Activated CD8-positive, alpha-beta T cell treated with anti-CD3 and anti-CD28 coated beads for 36 hours (primary cell): ENCODE measurements around the gene DCST1. TPM values are rescaled to one million over a fixed set of nuclear protein-coding genes. Genes with fewer than 3 reads are reported as not detected.
A peak's percentile ranks its signal among the peaks of the same experiment; 100 is the strongest.

Experiments
- ATAC-seq: fragments of 200-7000 bp; cut with Tn5 transposase; one replicate; pipeline ENCODE4 v1.10.0; 2021; ENCODE audit warnings: mild to moderate bottlenecking, moderate library complexity
- CTCF ChIA-PET: fragments of 350-600 bp; sonication (Branson Sonifier 250); formaldehyde crosslinking; loops from one replicate; lab custom pipeline; 2021; ENCODE audit warnings: antibody characterized with exemption; lab: Charles Lee
- POLR2A ChIA-PET: fragments of 350-600 bp; sonication (Branson Sonifier 250); formaldehyde crosslinking; loops from one replicate; lab custom pipeline; 2021; ENCODE audit warnings: antibody characterized with exemption; lab: Charles Lee
- DNase-seq: peaks from one replicate; pipeline ENCODE4 v3.0.0-alpha.2; 2020
- H3K27ac Mint-ChIP-seq: one replicate; pipeline ENCODE4 v1.8.0; 2021; ENCODE audit warnings: mild to moderate bottlenecking, mixed read lengths
- H3K27me3 Mint-ChIP-seq: one replicate; pipeline ENCODE4 v1.8.0; 2021; ENCODE audit warnings: mixed read lengths
- H3K36me3 Mint-ChIP-seq: one replicate; pipeline ENCODE4 v1.8.0; 2021; ENCODE audit warnings: low read depth, mixed read lengths
- H3K4me1 Mint-ChIP-seq: one replicate; pipeline ENCODE4 v1.8.0; 2021; ENCODE audit warnings: low read depth, mixed read lengths
- H3K4me3 Mint-ChIP-seq: one replicate; pipeline ENCODE4 v1.8.0; 2021; ENCODE audit warnings: mild to moderate bottlenecking, moderate library complexity, mixed read lengths
- H3K9me3 Mint-ChIP-seq: one replicate; pipeline ENCODE4 v1.8.0; 2021; ENCODE audit warnings: mixed read lengths
- CTCF ChIP-seq: fragments of 200-600 bp; IDR thresholded peaks from one replicate; pipeline ENCODE4 v1.8.0; 2022; ENCODE audit warnings: antibody characterized with exemption, mild to moderate bottlenecking
- intact Hi-C: fragments of 100-400 bp; cut with micrococcal nuclease; formaldehyde crosslinking; loops from one replicate; pipeline ENCODE4 v1.10.0; 2022
- total RNA-seq, 2 experiments: library from RNA; stranded (reverse); gene quantifications; one replicate each; pipeline ENCODE4 v1.2.3, GENCODE V29; 2021

Gene DCST1
- total RNA-seq, 2 experiments from 2014 or later = not detected

GRCh38 chr1:155061381-155062150 lies 27.9 kb downstream of the DCST1 start:
- Mint-ChIP-seq H3K36me3 (peaks cover 19% of the 10 kb centered on the region), H3K4me3 (no peak overlapping the region), H3K9me3 (no peaks in the 10 kb centered on the region), H3K4me1 (peaks cover 32% of the 10 kb centered on the region), H3K27ac (no peak overlapping the region), H3K27me3 (no peaks in the 10 kb centered on the region)
- TF ChIP-seq CTCF = peak; percentile 98
- ChIA-PET CTCF (interaction anchor here (0.5 to 23.5 kb wide), 32 partner anchors 14 to 515 kb away, joined by 3 to 278 read pairs (median 4); partner anchors contain the start of genes ADAM15, EFNA3, FLAD1 and KRTCAP2), POLR2A (interaction anchor here (0.6 to 1.9 kb wide), 10 partner anchors 10 to 189 kb away, joined by 3 to 12 read pairs (median 4); partner anchors contain the start of gene ADAM15)
- intact Hi-C loops = loop anchor here (2.0 to 5.0 kb wide), 2 partner anchors 23 to 89 kb away; partner anchors contain the start of genes CKS1B and SHC1
- DNase-seq (peak; percentile 98), ATAC-seq (peak; percentile 71)

GRCh38 chr1:155062151-155062686 lies 28.6 kb downstream of the DCST1 start:
- no peak for DNase-seq
- no peak overlapping the region for H3K27ac Mint-ChIP-seq

GRCh38 chr1:155062702-155063411 lies 29.2 kb downstream of the DCST1 start:
- no peak overlapping the region for H3K27ac Mint-ChIP-seq
- ATAC-seq = peak; percentile 60
- POLR2A ChIA-PET = interaction anchor here (0.7 to 2.5 kb wide), 7 partner anchors 11 to 130 kb away, joined by 3 to 7 read pairs (median 3); partner anchors contain the start of genes ADAM15, KRTCAP2 and PMVK

More at GRCh38 chr1:155062151-155062686, 28.6 kb downstream of the DCST1 start:
- ChIA-PET CTCF (interaction anchor here (0.5 to 23.5 kb wide), 30 partner anchors 13 to 288 kb away, joined by 3 to 278 read pairs (median 5); partner anchors contain the start of genes ADAM15, EFNA3, FLAD1 and KRTCAP2), POLR2A (interaction anchor here (0.6 to 1.9 kb wide), 11 partner anchors 11 to 131 kb away, joined by 3 to 12 read pairs (median 3); partner anchors contain the start of genes ADAM15 and PMVK)
- no peak for ATAC-seq
- Mint-ChIP-seq H3K4me3 (peak overlapping the region; percentile 77), H3K4me1 (peaks cover 32% of the 10 kb centered on the region), H3K36me3 (peaks cover 19% of the 10 kb centered on the region), H3K27me3 (no peaks in the 10 kb centered on the region), H3K9me3 (no peaks in the 10 kb centered on the region)
- no peak for TF ChIP-seq CTCF
- intact Hi-C loops = loop anchor here (2.0 to 5.0 kb wide), 2 partner anchors 23 to 90 kb away; partner anchors contain the start of genes CKS1B and SHC1

More at GRCh38 chr1:155062702-155063411, 29.2 kb downstream of the DCST1 start:
- CTCF ChIA-PET = interaction anchor here (0.7 to 23.5 kb wide), 11 partner anchors 13 to 289 kb away, joined by 3 to 278 read pairs (median 8); partner anchors contain the start of genes ADAM15 and EFNA3
- intact Hi-C loops = loop anchor here (2.0 to 5.0 kb wide), 2 partner anchors 22 to 91 kb away; partner anchors contain the start of genes CKS1B and SHC1
- peak overlapping the region; percentile 77 for H3K4me3 Mint-ChIP-seq
- no peaks in the 10 kb centered on the region for H3K27me3 Mint-ChIP-seq
- no peaks in the 10 kb centered on the region for H3K9me3 Mint-ChIP-seq
- H3K4me1 Mint-ChIP-seq = peaks cover 32% of the 10 kb centered on the region
- H3K36me3 Mint-ChIP-seq = peaks cover 14% of the 10 kb centered on the region
- DNase-seq = peak; percentile 91
- peak; percentile 100 for TF ChIP-seq CTCF
